Mesenchymal stem cell (in vitro differentiated cells and primary cell): ENCODE measurements around the gene LYAR.
"Not testable (repeated sequence)": the region's sequence is repeated elsewhere in the genome, so short reads cannot be mapped to it uniquely, and the experiment has no call there.

ENCODE experiments used
- DNase-seq: peaks from one replicate; pipeline ENCODE4 v3.0.0-alpha.2; 2013
- H2AFZ ChIP-seq: one replicate; pipeline ENCODE4 v1.6.1; 2013; ENCODE audit warnings: low read depth, mild to moderate bottlenecking, control low read depth, inconsistent platforms, low read length, moderate library complexity
- H2AK5ac ChIP-seq: 2 replicates; pipeline ENCODE4 v1.6.1; 2013; ENCODE audit warnings: low read length, moderate library complexity, mild to moderate bottlenecking, inconsistent platforms; ENCODE audit not compliant: severe bottlenecking
- H2BK120ac ChIP-seq: one replicate; pipeline ENCODE4 v1.6.1; 2013; ENCODE audit warnings: low read depth, mild to moderate bottlenecking, inconsistent platforms, low read length, moderate library complexity
- H2BK12ac ChIP-seq, 2 experiments: one replicate each; pipeline ENCODE4 v1.6.1; 2013; ENCODE audit warnings: inconsistent platforms in 2 of 2, low read length in 2 of 2, mild to moderate bottlenecking in 2 of 2, moderate library complexity in 2 of 2, control low read depth in 1 of 2
- H2BK15ac ChIP-seq: one replicate; pipeline ENCODE4 v1.6.1; 2013; ENCODE audit warnings: mild to moderate bottlenecking, low read depth, inconsistent platforms; ENCODE audit not compliant: poor library complexity, severe bottlenecking
- H2BK5ac ChIP-seq: 2 replicates; pipeline ENCODE4 v1.6.1; 2013; ENCODE audit warnings: low read depth, mild to moderate bottlenecking, low read length, control low read depth, inconsistent platforms; ENCODE audit not compliant: poor library complexity, severe bottlenecking
- H3K14ac ChIP-seq, 2 experiments: one replicate each; pipeline ENCODE4 v1.6.1; 2013; ENCODE audit warnings: inconsistent platforms in 2 of 2, low read length in 2 of 2, control low read depth in 1 of 2, mild to moderate bottlenecking in 1 of 2, moderate library complexity in 1 of 2
- H3K18ac ChIP-seq, 2 experiments: one replicate each; pipeline ENCODE4 v1.6.1; 2013; ENCODE audit warnings: inconsistent platforms in 2 of 2, low read length in 2 of 2, control low read depth in 1 of 2, low read depth in 1 of 2, mild to moderate bottlenecking in 1 of 2
- H3K23ac ChIP-seq, 2 experiments: one replicate each; pipeline ENCODE4 v1.6.1; 2013; ENCODE audit warnings: inconsistent platforms in 2 of 2, low read length in 2 of 2, mild to moderate bottlenecking in 2 of 2, moderate library complexity in 2 of 2, control low read depth in 1 of 2
- H3K27ac ChIP-seq: 2 replicates; pipeline ENCODE4 v1.5.1; 2013; ENCODE audit warnings: mild to moderate bottlenecking, moderate library complexity, low read length, control low read depth, inconsistent platforms; ENCODE audit not compliant: poor library complexity, severe bottlenecking
- H3K27me3 ChIP-seq, 2 experiments: 2 replicates each; pipeline versions ENCODE4 v1.6.1 to v1.7.0; 2013; ENCODE audit warnings: low read length in 2 of 2, mild to moderate bottlenecking in 2 of 2, moderate library complexity in 2 of 2, control low read depth in 1 of 2, inconsistent platforms in 1 of 2; ENCODE audit not compliant: control insufficient read depth in 1 of 2, insufficient read depth in 1 of 2
- H3K36me3 ChIP-seq, 2 experiments: 2 replicates each; pipeline versions ENCODE4 v1.6.1 to v1.7.0; 2013; ENCODE audit warnings: low read length in 2 of 2, control low read depth in 1 of 2, inconsistent platforms in 1 of 2, low read depth in 1 of 2, mild to moderate bottlenecking in 1 of 2; ENCODE audit not compliant: insufficient read depth in 2 of 2, control insufficient read depth in 1 of 2
- H3K4ac ChIP-seq, 2 experiments: one replicate each; pipeline ENCODE4 v1.6.1; 2013; ENCODE audit warnings: inconsistent platforms in 2 of 2, low read length in 2 of 2, mild to moderate bottlenecking in 2 of 2, moderate library complexity in 2 of 2, control low read depth in 1 of 2, low read depth in 1 of 2
- H3K4me1 ChIP-seq: 2 replicates; pipeline ENCODE4 v1.6.1; 2013; ENCODE audit warnings: low read depth, low read length, control low read depth; ENCODE audit not compliant: control insufficient read depth, insufficient read depth
- H3K4me2 ChIP-seq: 2 replicates; pipeline ENCODE4 v1.6.1; 2013; ENCODE audit warnings: low read length, mild to moderate bottlenecking, inconsistent platforms; ENCODE audit not compliant: poor library complexity, severe bottlenecking
- H3K4me3 ChIP-seq, 2 experiments: 2 replicates each; pipeline versions ENCODE4 v1.5.1 to v1.7.0; 2013; ENCODE audit warnings: low read length in 2 of 2, mild to moderate bottlenecking in 2 of 2, control low read depth in 1 of 2, low read depth in 1 of 2; ENCODE audit not compliant: insufficient read depth in 1 of 2
- H3K79me1 ChIP-seq: replicated peaks from 2 replicates; pipeline ENCODE4 v1.6.1; 2013; ENCODE audit warnings: mild to moderate bottlenecking, control low read depth, low read length, inconsistent platforms; ENCODE audit not compliant: poor library complexity, severe bottlenecking
- H3K9ac ChIP-seq: 2 replicates; pipeline ENCODE4 v1.7.0; 2013; ENCODE audit warnings: mild to moderate bottlenecking, low read length, moderate library complexity
- H3K9me3 ChIP-seq: 2 replicates; pipeline ENCODE4 v1.7.0; 2013; ENCODE audit warnings: mild to moderate bottlenecking, low read length; ENCODE audit not compliant: control insufficient read depth
- H4K8ac ChIP-seq: one replicate; pipeline ENCODE4 v1.6.1; 2013; ENCODE audit warnings: inconsistent platforms, mild to moderate bottlenecking, low read length, moderate library complexity
- H4K91ac ChIP-seq: one replicate; pipeline ENCODE4 v1.6.1; 2013; ENCODE audit warnings: mild to moderate bottlenecking, low read length, inconsistent platforms
- WGBS: methylation state at CpG from one replicate; pipeline ENCODE4 v1.1.7; 2013; ENCODE audit warnings: mixed read lengths; 5-methylcytosine and 5-hydroxymethylcytosine counted together

Gene LYAR

DNA sequence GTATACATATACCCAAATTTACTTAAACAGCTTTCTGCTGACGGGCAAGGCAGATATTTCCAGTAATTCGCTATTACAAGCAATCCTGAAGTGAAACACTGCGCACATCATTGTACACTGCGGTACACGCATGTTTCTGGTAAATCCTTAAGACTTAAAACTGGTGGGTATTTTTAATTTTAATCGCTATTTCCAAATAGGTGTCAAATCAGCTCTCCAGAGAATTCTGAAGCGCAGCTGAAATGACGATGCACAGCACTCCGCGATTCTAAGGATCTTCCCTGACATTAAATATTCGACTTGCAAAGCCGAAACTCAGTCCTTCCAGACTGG is 42.3 kb downstream of the LYAR start:
- Histone ChIP-seq H3K9me3 (no peaks in the 10 kb centered on the region), H3K4me1 (peaks cover 7% of the 10 kb centered on the region), H3K14ac (peak overlapping the region in 1 of 2 experiments; percentile 94), H3K36me3 (peaks cover 20 to 31% of the 10 kb centered on the region in 2 experiments), H3K27ac (no peak overlapping the region), H3K4me3 (peak overlapping the region; percentile 89 to 97), H4K91ac (peak overlapping the region; percentile 64), H3K23ac (peak overlapping the region in 1 of 2 experiments; percentile 98), H3K79me1 (peaks cover 22% of the 10 kb centered on the region), H3K9ac (peak overlapping the region; percentile 96), H3K27me3 (peaks cover 0 to 5% of the 10 kb centered on the region in 2 experiments), H2AFZ (peak overlapping the region; percentile 99), H2BK5ac (no peak overlapping the region), H3K4ac (peak overlapping the region; percentile 15 to 95), H4K8ac (peak overlapping the region; percentile 95), H3K18ac (peak overlapping the region; percentile 81 to 98), H2BK15ac (no peak overlapping the region), H2AK5ac (no peak overlapping the region), H2BK12ac (peak overlapping the region in 1 of 2 experiments; percentile 48), H2BK120ac (peak overlapping the region; percentile 65), H3K4me2 (peak overlapping the region; percentile 57)
- no peak for DNase-seq
- 0% methylated on average over 11 of the region's 12 CpGs for WGBS

DNA sequence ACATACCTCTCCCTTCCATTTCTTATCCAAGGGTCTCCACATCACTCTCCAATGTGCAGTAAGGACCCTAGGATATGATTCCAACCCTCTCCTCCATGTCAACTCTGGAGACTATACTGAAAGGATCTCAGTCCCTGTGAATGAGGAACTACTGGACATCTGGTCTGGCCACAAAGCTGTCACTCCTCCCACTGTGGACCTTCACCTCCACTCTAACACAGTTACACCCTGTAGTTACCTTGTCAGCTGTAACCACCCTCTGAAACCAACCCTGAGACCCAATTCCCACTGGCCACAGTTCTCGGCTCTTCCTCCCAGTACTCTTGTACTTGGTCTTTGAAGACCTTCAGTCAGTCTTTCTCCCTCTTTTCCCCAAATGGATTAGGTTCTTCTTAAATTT is 44.8 kb downstream of the LYAR start:
- peaks cover 7% of the 10 kb centered on the region for H3K4me1 ChIP-seq
- H3K4me3 ChIP-seq: no peak overlapping the region
- peaks cover 23% of the 10 kb centered on the region for H3K79me1 ChIP-seq
- no peaks in the 10 kb centered on the region for H3K9me3 ChIP-seq
- no peak overlapping the region for H4K91ac ChIP-seq
- no peak overlapping the region for H4K8ac ChIP-seq
- no peak overlapping the region for H3K4me2 ChIP-seq
- H3K18ac ChIP-seq: no peak overlapping the region
- WGBS: 93% methylated on average over 1 of the region's 1 CpG
- no peak overlapping the region for H2BK12ac ChIP-seq
- H2BK15ac ChIP-seq: no peak overlapping the region
- no peak overlapping the region for H2AK5ac ChIP-seq
- no peak overlapping the region for H3K9ac ChIP-seq
- no peak overlapping the region for H3K27ac ChIP-seq
- no peak overlapping the region for H3K4ac ChIP-seq
- no peak overlapping the region for H2AFZ ChIP-seq
- H2BK120ac ChIP-seq: no peak overlapping the region
- no peak for DNase-seq
- H3K27me3 ChIP-seq: no peaks in the 10 kb centered on the region
- H3K23ac ChIP-seq: no peak overlapping the region
- H3K36me3 ChIP-seq: peaks cover 27 to 52% of the 10 kb centered on the region in 2 experiments
- H2BK5ac ChIP-seq: no peak overlapping the region
- H3K14ac ChIP-seq: no peak overlapping the region

DNA sequence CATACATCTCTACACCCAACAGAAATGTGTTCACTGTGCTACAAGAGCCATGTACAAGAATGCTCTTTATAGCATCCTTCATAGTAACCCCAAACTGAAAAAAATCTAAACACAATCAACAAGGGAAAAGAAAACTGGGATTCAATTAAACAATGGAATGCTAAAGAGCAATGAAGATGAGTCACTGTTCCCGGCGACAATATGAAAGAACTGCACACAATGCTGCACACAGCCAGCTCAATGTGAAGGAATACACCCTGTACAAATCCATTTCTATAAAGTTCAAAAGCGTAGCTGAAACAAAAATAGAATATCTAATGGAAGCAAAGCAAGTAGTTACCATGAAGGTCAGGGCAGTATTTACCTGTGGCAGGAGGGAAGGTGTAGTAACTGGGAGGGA is 50.4 kb downstream of the LYAR start:
- H2BK120ac ChIP-seq, H2BK5ac ChIP-seq, DNase-seq: not testable (repeated sequence)

DNA sequence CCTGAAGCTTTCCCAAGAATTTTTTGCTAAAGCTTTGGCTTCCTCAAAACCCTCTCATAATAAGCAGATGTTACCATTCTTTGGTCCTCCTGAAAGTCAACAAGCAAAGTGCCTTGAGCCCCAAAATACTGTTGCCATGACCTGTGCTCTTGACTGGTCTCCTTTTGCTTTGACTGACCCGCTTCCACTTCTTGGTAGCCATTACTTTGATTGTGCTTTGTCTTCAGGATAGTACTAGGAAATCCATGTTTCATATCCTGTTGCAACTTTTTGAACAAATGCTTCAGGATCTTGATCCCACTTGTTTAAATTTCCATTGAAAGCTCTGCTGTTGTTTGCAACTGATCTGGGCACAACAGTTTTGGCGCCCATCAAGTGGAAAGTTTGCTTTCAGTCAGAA is 56.3 kb downstream of the LYAR start:
- peaks cover 14% of the 10 kb centered on the region for H3K9me3 ChIP-seq

More for the DNA sequence above, 50.4 kb downstream of the LYAR start:
- not testable (repeated sequence) for H3K4me2 ChIP-seq, H4K8ac ChIP-seq, H2AK5ac ChIP-seq, H3K9ac ChIP-seq, H3K27me3 ChIP-seq, H2BK12ac ChIP-seq, H3K23ac ChIP-seq, H3K4me1 ChIP-seq, H3K79me1 ChIP-seq, H2BK15ac ChIP-seq, H3K4me3 ChIP-seq, H2AFZ ChIP-seq, H3K18ac ChIP-seq, H4K91ac ChIP-seq, H3K9me3 ChIP-seq, H3K14ac ChIP-seq, H3K27ac ChIP-seq, H3K4ac ChIP-seq
- 96% methylated on average over 3 of the region's 3 CpGs for WGBS
- peaks cover 28 to 81% of the 10 kb centered on the region in 2 experiments for H3K36me3 ChIP-seq

More for the DNA sequence above, 56.3 kb downstream of the LYAR start:
- peaks cover 6 to 31% of the 10 kb centered on the region in 2 experiments for H3K36me3 ChIP-seq
- no peaks in the 10 kb centered on the region for H3K4me1 ChIP-seq
- no peak overlapping the region for H2BK5ac ChIP-seq
- H3K27ac ChIP-seq: no peak overlapping the region
- DNase-seq: no peak
- no peak overlapping the region for H2BK15ac ChIP-seq
- H2AFZ ChIP-seq: no peak overlapping the region
- no peak overlapping the region for H2BK12ac ChIP-seq
- no peak overlapping the region for H4K8ac ChIP-seq
- peaks cover 11 to 12% of the 10 kb centered on the region in 2 experiments for H3K27me3 ChIP-seq
- H2AK5ac ChIP-seq: no peak overlapping the region
- no peak overlapping the region for H3K4ac ChIP-seq
- no peak overlapping the region for H3K23ac ChIP-seq
- H3K9ac ChIP-seq: no peak overlapping the region
- no peak overlapping the region for H3K4me3 ChIP-seq
- H3K79me1 ChIP-seq: peaks cover 1% of the 10 kb centered on the region
- H3K4me2 ChIP-seq: no peak overlapping the region
- 98% methylated on average over 2 of the region's 2 CpGs for WGBS
- H4K91ac ChIP-seq: no peak overlapping the region
- H3K18ac ChIP-seq: no peak overlapping the region
- no peak overlapping the region for H3K14ac ChIP-seq
- H2BK120ac ChIP-seq: no peak overlapping the region
